ENCODE data around the gene CD52.
A peak's percentile ranks its signal among the peaks of the same experiment; 100 is the strongest.

The CD52 gene

DNA sequence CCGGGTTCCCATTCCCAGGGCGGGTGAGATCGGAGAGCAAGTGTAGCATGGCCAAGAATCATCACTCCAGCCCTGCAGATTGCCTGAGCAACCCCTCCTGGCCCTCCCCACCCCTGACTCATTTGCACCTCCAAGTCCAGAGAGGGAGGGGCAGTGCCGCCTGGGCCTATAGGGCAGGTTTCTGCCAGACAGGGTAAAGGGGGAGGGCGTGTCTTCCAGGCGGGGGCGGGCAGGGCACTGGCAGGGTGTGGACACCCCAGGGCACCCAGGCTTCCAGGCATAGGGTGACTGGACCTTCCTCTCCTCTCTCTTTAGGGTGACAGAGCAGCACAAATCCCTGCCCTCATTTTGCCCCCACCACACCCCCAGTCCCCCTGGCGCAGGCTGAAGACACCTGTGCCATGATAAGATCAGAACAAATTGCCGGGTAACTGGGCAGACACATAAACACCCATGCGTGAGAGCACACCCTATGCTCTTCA, 39.4 kb downstream of the CD52 start:
- no peak for DNase-seq

DNA sequence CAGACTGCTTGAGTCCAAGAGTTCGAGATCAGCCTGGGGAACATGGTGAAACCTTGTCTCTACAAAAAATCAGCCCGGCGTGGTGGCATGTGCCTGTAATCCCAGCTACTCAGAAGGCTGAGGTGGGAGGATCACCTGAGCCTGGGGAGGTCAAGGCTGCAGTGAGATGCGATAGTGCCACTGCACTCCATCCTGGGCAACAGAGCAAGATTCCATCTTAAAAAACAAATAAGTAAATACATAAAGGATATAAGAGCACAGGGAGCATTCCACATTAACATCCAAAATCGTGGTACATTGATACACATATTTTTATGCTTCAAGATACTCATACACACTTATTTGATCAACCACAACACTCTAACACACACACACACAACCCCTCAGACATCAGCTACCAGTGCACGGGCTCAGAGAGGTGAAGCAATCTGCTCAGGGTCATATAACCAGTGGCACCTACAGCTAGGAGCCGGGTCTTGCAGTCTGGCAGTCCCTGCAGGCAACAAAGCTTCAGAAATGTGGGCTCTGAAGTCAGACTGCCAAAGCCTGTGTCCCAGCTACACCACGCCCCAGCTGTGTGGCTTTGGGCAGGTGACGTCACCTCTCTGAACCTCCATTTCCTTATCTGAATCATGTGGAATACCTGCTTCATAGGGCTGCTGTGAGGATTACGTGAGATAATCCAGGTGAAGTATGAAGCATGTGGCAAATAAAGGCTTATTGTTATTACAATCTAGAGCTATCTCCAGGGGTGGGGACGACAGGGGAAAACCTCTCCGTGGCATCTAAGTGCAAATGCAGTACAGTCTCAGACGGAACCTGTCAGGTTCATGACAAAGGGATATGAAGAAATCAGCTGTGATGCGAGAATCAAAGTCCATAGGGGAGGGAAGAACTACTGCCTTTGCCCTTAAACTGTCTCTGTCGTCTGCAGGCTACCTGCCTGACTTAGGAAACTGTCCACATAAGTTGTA, 40.9 kb downstream of the CD52 start:
- DNase-seq = no peak

DNA sequence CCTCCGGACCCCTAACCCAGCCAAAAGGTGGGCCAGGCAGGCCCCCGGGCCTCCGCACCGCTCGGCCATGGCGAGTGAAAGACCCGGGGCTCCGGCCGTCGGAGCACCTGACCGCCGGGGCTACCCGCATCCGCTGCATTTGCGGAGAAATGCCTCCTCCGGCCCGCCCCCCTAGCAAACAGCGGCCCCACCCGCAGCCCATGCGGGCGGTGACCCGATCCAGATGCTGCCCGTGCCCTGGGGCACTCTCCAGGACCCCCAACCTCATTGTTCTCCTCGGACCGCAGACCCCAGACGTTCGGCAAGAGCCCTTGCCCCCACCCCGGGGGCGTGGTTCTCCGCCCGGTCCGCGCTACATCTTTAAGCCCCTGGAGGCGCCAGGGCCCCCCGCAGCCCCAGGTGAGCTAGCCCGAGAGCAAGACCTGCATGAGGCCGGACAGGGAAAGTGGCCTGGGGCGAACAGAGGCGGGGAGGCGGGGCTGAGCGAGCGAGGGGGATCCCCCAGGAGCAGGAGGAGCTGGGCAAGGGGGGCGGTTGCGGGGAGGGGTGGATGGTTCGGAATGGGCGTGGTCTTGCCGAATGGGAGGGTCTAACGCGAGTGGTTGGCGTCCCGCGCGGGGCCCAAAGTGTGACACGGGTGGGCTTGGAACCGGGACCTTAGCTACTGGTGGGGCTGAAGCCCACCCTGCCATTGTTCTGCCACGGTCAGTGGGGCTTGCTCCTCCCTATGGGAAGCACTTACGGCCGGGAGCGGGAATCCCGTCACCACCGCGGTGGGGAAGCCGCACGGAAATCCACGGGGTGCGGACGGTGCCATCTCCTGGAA, 42.4 kb downstream of the CD52 start:
- no peak for DNase-seq

DNA sequence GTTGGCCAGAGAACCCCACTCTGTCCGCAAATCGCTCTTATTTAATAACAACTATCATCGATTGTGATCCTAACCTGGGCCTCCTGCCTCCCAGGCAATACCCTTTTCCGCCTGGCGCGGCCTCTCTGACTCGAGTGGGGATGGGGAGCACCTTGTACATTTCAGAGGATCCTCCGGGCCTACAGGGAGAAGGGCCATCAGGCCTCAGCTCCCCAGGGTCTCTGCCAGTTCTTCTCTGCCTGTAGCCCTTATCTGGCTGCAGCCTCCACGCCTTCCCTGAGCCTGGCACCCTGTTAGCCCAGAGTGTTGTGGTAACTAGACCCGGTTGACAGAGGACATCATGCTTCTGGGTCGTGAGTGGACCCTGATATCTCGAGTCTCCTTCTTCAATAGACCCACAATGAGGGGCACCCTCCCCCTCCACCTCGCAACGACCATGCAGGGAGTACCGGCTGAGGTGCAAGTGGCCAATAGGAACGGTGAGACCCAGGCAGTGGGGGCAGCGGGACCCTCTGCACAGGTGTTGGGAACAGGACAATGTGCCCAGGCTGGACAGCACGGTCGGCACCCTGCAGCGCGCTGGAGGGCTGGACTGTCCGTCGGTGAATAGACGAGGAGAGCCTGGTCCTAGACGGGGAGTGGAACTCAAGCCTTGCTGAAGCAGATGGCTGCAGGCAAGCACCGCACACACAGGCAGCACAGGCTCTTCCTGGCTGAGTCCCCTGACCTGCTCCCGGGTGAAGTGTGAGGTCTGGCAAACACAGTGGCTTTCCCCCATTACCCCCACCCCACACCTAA, 43.2 kb downstream of the CD52 start:
- DNase-seq = no peak

DNA sequence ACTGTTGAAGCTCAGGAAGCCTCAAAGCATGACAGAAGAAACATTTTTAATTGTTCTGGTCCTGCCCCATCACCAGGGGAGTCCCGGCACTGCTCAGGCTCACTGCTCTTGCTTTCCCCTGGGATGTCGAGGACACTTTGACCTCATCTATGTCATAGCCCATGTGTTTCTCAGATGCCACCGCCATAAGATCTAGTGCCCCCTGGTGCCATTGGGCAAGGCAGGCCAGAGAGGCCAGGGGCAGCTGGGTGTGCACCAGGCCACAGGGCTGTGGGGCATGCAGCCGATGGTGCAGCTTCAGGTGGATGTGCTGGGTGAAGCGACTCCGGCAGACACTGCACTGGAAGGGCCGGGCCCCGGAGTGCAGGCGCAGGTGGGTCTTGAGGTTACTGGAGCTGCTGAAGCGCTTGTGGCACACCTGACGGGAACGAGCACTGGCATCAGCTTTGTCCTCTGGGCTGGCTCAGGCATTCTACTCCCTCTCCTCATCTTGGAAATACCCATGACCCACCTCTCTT, 43.9 kb downstream of the CD52 start:
- no peak for DNase-seq

DNA sequence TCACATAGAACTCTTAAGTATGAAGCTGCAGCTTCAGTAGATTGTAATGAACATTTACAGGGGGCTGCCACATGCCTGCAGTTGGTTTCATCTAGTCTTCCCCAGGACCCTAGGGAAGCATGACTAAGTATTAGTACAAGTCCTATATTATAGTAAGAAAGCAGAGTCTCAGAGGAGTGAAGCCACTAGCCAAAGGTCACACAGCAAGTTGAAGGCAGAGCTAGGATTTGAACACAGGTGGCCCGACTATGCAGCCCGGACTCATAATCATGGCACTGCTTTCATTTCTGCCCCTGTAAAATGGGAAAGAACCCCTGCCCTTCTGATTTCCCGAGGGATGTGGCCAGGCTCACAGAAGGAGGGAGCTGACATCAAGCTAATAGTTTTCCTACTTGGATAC, 44.6 kb downstream of the CD52 start:
- no peak for DNase-seq

DNA sequence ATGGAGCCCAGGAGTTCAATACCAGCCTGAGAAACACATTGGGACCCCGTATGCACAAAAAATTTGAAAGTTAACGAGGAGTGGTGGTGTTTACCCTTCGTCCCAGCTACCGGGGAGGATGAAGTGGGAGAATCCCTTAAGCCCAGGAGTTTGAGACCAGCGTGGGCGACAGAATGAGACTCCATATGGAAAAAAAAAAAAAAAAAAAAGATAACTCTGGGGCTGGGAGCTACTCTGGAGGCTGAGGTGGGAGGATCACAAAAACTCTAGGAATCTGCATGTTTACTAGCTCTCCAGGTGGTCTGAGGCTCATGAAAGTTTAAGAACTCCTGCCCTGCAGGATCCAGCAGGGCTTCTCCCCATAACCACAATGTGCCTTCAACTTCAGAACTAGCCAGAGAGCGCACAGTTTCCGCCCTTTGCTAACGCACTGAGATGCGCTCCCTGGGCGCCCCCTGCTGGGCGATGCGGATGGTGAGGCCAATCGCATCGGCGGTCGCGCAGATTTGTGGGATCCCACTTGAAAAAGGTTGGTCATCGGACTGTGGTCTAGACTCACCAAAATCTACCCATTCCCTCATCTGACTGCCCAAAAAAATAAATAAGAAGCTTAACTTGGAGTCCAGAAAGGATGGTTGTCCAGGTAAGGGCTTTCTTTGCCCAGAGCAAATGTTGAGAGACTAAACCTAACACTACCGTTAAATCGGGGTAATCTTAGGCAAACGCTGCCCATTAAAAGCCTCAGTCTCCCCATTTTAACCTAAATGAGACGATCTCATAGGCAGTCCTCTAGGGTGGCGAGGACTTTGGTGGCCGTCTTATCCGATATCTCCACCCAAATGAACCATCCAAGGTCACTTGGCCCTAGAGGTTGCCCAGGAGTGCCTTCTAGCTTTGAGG, 46.0 kb downstream of the CD52 start:
- peak; percentile 70 for DNase-seq

DNA sequence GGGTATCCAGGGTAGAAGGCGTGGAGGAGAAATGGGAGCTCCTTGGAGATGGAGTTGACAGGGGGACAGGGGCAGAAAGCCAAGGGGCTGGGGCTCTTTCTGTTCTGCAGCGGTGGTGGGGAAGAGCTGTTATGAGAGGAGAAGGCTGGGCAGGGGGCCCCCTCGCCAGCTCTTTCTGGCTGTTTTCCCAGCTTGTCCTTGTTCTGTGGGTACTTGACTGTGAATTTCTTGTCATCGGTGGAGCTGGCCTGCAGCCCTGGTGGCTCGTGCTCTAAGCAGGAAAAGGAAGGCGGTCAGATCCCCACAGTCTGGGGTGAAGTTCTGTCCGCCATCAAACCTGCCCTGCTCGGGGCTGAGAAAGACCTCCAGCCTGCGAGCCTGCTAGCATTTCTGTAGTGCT, 47.2 kb downstream of the CD52 start:
- DNase-seq = no peak

DNA sequence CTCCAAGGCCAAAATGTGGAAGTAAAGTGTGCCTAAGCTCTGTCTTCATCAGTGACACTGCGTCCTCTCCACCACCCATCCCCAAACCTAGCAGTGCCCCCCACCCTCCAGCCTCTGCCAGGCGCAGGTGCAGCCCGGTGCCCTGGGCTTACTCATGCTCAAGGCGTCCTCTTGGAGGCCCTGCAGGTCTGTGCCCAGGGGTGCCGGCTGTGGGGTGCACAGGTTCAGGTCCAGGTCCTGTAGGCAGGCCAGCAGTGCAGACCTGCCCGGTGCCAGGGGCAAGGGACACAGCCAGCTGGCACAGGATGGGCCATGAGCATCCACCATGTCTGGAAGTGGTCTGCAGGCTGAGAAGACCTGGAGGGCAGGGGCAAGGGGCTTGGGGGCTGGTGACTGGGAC, 49.7 kb downstream of the CD52 start:
- DNase-seq = no peak

DNA sequence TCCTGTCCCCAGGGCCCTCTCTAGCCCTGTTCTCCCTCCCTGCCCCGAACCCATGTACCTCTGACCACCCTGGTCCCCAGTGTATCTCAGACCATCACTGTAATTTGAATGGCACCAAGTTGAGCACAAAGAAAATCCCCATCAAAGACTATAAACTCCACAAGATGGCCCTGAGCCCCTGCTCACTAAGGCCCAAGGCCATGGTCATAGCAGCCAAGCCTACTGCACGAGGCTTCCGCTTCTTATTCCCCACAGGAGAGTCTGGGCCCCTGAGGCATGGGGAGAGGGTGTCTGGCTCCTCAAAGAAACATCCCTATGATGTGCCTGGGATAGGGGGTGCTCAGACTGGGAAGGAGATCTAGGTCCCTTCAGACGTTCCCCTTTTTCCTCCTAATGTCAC, 50.2 kb downstream of the CD52 start:
- no peak for DNase-seq

DNA sequence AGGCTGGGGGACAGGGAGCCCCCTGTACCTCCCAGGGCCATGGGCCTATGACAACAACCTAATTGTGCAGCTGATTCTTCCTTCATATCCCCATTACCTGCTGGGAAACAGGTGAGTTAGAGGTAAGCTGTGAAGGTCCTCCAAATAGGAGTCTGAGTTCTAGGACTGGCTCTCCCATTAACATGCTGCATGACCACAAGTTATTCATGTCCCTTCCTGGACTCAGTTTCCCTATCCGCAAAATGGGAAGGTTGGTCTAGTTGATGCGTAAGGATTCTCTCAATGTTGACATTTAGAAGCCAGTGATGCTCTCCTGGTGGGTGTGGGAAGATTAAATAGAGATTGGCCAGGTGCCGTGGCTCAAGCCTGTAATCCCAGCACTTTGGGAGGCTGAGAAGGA, 50.7 kb downstream of the CD52 start:
- no peak for DNase-seq
